GM19467 (cell line): ENCODE measurements around the gene SPINT2.

Experiments
- ATAC-seq: cut with Tn5 transposase; IDR thresholded peaks from one replicate; pipeline ENCODE4 v1.9.1; 2021; ENCODE audit warnings: mild to moderate bottlenecking, moderate library complexity; ENCODE audit not compliant: unreplicated experiment

SPINT2 gene

DNA sequence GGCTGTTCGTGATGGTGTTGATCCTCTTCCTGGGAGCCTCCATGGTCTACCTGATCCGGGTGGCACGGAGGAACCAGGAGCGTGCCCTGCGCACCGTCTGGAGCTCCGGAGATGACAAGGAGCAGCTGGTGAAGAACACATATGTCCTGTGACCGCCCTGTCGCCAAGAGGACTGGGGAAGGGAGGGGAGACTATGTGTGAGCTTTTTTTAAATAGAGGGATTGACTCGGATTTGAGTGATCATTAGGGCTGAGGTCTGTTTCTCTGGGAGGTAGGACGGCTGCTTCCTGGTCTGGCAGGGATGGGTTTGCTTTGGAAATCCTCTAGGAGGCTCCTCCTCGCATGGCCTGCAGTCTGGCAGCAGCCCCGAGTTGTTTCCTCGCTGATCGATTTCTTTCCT, 27.5 kb downstream of the SPINT2 start:
- ATAC-seq, result no peak

- no peak for ATAC-seq
Observed at GRCh38 chr19:38293281-38293680, 28.9 kb downstream of the SPINT2 start.

- ATAC-seq, result no peak
Observed at GRCh38 chr19:38294090-38294489, 29.7 kb downstream of the SPINT2 start.

DNA sequence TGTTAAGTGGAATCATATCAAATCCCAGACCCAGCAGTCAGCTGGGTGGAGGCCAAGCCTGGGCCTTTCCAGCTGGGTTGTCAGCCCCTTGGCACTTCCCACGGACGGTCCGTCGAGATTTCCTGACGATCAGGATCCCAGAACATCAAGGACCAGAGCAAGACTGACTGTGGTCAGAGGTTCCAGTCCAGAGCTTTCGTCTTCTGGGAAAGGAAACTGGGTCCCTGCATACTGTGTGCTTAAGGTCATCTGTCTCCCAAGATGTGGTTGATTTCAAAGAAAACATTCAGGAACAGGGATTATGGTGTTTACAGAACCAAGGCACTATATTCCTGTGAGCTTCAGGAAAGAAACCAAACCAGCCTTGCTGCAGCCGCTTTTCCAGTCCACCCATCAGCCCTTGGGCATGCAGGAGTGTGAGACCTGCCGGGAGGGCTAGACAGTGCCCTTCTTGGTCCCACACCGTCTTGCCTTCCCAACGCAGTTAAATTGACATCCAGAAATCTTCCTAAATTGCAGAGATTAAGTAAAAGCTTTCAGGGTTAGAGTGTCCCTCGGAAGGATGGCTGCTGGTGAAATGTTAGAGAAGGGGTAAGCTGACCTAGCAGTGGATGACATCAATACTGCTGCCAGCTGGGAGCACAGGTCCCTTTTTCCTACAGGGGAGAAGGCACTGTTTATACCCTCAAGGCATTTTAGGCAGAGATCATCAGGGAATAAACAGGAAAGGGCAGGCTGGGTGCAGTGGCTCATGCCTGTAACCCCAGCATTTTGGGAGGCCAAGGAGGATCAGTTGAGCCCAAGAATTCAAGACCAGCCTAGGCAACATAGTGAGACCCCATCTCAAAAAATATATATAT, 34.7 kb downstream of the SPINT2 start:
- no peak for ATAC-seq

DNA sequence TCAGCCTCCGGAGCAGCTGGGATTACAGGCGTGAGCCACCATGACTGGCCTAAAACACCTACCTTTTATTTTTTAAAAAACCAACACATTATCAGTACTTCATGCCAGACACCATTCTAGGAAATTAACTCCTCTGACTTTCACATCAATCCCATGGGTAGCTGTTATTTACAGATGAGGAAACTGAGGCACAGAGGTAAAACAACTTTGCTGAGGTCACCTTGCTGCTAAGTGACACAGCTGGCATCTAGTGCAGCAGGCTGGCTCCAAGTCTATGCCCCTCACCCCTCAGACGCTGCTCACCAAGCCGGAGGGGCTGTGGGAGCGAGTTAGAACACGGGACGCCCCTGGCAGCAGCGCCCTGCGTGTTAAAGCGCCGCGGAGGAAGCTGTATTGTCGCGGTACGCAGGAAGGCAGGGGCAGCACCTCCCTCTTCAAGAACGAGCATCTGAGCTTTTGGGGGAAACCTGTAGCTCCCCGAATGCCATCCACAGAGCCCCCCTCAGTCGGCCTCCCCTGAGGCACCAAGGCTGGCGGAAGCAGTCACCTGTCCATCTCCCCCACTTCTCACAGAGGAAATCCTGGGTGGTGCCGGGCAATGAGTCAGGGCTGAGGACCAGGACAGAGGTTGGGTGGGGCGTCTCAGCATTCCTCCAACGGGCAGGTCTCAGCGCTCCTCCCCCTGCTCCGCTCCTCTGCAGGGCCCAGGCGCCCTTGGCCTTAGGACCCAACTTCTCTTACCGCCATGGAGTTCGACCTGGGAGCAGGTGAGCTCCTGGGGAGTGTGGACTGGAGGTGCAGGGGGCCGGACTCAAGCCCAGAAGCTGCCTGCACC, 39.4 kb downstream of the SPINT2 start, which contains the start of gene C19orf33:
C19orf33 (plus strand) TSS at position 735 of the 835 bp plus-strand sequence; CDS start at position 746, 11 bp downstream.
- no peak for ATAC-seq

DNA sequence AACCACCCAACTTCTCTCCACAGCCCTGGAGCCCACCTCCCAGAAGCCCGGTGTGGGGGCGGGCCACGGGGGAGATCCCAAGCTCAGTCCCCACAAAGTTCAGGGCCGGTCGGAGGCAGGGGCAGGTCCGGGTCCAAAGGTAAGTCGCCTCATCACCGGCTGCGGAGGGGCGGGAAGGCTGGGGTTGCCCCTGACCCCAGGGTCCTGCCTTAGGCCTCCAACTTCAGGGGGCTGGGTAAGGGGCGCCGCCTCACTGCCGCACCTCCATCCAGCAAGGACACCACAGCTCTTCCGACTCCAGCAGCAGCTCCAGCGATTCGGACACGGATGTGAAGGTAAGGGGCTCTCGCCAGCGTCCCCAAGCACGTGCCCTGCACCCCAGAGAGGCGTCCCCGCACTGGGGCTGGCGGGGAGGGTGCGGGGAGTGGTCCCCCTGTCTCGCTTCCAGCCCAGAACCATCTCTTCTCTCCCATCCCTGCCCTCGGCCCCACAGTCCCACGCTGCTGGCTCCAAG, 40.0 kb downstream of the SPINT2 start:
- no peak for ATAC-seq

GRCh38 chr19:38304866-38305429, 40.6 kb downstream of the SPINT2 start:
- no peak for ATAC-seq

GRCh38 chr19:38306236-38306635, 41.9 kb downstream of the SPINT2 start:
- ATAC-seq, result no peak

- ATAC-seq, result no peak
Observed at GRCh38 chr19:38307076-38307475, 42.7 kb downstream of the SPINT2 start.

DNA sequence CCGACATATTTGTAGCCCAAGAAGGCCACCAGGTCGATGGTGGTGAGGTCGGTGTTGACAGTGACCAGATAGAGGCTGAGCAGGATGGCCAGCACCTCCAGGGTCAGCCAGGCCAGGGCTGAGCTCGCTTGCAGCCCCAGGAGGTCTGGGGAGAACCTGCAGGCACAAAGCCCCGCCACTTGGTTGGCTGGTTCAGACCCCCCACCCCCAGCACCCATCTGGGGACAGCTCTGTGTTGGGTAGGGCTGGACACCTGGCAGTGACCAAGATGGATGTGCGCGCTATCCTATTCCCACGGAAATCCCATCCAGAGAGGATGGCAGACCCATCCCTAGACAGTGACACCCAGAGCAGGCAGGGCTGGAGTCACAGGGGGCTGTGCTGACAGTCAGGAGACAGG, 43.2 kb downstream of the SPINT2 start:
- no peak for ATAC-seq

GRCh38 chr19:38308006-38308766, 43.8 kb downstream of the SPINT2 start:
- ATAC-seq, result no peak

- ATAC-seq, result no peak
Observed at GRCh38 chr19:38308926-38309614, 44.7 kb downstream of the SPINT2 start.

- no peak for ATAC-seq
Observed at GRCh38 chr19:38309615-38310278, 45.4 kb downstream of the SPINT2 start.

- ATAC-seq, result no peak
Observed at GRCh38 chr19:38310279-38310670, 45.9 kb downstream of the SPINT2 start.

- no peak for ATAC-seq
Observed at GRCh38 chr19:38310986-38311385, 46.6 kb downstream of the SPINT2 start.

DNA sequence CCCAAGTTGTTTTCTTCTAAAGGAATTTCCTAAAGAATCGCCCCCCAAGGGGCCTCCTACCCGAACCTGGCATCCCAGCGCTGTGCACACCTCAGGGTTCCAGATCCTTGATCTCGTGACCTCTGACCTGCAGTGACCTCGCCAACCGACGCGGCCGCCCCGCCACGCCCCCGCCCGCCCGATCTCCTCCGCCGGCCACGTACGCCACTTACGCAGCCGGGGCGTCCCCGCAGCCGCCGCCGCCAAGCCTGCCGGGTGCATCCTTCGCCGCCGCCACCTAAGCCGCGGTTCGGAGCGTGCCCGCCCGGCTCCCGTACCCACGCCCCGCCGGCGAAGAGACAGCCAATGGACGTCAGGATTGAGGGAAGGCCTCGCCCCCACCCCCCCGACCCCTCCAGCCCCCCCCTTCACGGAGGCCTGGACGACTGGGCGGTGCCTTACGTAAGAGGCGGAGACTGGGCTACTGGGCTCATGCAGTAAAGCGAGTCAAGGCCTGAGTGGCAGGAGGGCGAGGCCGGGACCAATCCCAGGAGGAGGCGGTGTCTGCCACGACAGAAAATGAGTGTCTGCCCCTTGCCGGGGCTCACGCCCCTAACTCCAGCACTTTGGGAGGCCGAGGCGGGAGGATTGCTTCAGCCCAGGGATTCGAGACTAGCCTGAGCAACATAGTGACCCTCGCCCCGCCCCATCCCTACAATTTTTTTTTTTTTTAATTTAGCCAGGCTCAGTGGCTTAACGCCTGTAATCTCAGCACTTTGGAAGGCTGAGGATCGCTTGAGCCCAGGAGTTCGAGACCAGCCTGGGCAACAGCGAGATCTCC, 51.5 kb downstream of the SPINT2 start, which contains the start of gene YIF1B:
YIF1B (minus strand) TSS at position 291 of the 820 bp plus-strand sequence; CDS start at position 261, 30 bp downstream.
- ATAC-seq, result peak; percentile 83

DNA sequence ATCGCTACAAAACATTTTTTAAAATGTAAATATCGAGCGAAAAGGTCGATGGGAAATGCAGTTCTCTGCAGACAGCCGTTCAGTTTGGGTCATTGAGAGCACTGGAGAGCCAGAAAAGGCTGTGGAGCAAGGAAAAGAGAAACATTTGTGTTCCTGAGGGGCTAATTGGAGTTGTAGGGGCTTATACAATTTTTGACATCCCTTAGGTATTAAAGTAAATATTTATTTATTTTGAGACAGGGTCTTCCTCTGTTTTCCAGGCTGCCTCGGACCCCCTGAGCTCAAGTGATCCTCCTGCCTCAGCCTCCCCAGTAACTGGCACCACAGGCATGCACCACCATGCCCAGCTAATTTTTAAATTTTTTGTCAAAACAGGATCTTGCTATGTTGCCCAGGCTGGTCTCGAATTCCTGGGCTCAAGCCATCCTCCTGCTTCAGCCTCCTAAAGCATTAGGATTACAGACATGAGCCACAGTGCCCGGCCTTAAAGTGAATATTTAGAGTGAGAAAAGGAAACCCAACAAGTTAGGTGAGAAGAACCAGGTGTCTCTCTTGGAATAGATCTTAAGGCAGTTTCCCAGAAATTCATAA, 52.2 kb downstream of the SPINT2 start:
- no peak for ATAC-seq

- ATAC-seq, result no peak
Observed at GRCh38 chr19:38317104-38317612, 52.8 kb downstream of the SPINT2 start.
